VCaP (cell line): Measurements from ENCODE around the gene TERC.

Experiments
- H3K27ac ChIP-seq: fragments of 450-650 bp; 2 replicates; pipeline ENCODE4 v1.5.1; 2017
- CTCF ChIP-seq: fragments of 450-650 bp; conservative IDR thresholded peaks from 2 replicates; pipeline ENCODE4 v1.5.1; 2017; ENCODE audit warnings: mild to moderate bottlenecking, moderate library complexity

The TERC gene

GRCh38 chr3:169780742-169781141, 15.9 kb upstream of the TERC start:
- no peak overlapping the region for H3K27ac ChIP-seq
- no peak for TF ChIP-seq CTCF

GRCh38 chr3:169777822-169778221, 13.0 kb upstream of the TERC start:
- H3K27ac ChIP-seq, result no peak overlapping the region
- TF ChIP-seq CTCF, result no peak

- TF ChIP-seq CTCF, result no peak
- peak overlapping the region; percentile 93 for H3K27ac ChIP-seq
These were observed 9.3 kb upstream of the TERC start for GRCh38 chr3:169774186-169774585.

- peak; percentile 27; the same call in 1 of the 2 replicates for TF ChIP-seq CTCF
- H3K27ac ChIP-seq, result peak within 1 kb of the TSS; percentile 93
These were observed 8.3 kb upstream of the TERC start, which contains the start of gene MYNN for GRCh38 chr3:169772897-169773816. Gene MYNN, plus strand, starts transcription at chr3:169773396. Its CDS starts 900 bp downstream, at chr3:169774296.

GRCh38 chr3:169772305-169772896, 7.5 kb upstream of the TERC start:
- TF ChIP-seq CTCF, result no peak
- peak overlapping the region; percentile 93 for H3K27ac ChIP-seq

GRCh38 chr3:169771497-169772304, 6.8 kb upstream of the TERC start:
- peak overlapping the region; percentile 93 for H3K27ac ChIP-seq
- TF ChIP-seq CTCF, result no peak
